Measurements from ENCODE around the gene C1QTNF7.

C1QTNF7 gene

DNA sequence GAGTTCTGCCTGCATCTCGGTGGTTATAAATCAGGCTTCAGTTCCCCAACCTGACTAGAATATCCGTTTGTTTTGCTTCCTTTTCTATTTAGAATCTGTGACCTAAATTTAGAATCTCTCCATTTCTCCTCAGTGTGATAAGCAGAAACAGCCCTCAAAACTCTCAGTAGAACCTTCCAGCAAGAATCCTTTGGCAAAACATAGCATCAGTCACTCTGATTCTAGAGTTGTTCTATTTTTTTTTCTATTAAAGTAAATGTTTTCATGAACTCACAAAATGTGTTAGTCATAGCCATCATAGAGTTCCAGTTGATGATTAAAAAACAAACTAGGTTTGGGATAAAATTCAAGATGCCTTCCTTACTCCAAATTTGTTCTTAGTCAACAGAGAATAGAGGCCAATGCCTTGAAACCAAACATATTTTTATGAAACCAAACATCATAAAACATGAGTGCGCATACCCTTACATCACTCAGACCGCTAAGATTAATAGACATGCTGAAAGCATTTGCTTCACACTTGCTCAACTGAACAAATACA is 13.2 kb upstream of the C1QTNF7 start:
- DNase-seq: peak; percentile 79

DNA sequence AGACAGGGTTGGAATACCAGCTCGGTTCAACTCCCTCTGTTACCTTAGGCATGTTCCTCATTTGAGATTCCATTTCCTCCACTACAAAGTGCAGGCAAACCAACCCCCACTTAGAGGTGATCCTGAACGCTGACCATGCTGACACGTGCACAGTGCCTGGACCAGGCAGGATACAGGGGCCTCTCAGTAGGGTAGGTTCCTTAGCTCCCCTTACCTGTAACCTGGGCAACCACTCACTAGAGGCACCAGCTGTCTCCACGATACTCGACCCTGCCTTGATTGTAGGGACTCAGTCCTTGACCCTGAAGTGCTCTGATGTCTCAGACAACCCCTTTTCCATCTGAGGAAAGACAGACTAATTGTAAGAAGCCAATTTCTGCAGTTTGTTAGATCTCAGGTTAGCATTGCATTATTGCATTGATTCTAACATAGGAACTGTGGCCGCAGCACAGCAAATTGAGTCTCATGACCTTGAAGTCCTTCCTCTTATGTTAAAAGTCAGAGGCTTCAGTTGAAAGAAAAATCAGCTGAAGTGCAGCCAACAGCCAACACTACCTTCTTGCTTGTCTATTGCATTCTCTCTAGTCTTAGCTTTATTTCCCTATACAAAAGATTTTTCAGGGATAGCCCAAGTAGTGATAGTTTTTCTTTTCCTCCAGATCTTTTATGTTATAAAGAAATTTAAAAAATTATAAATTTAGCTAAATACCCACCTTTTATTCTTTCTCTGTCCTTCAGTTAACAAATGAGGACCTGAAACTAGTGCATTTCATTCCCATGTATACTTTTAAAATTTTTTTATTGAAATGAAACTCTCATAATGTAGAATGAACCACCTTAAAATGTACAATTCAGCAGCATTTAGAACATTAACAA is 11.2 kb upstream of the C1QTNF7 start:
- no peak for DNase-seq

DNA sequence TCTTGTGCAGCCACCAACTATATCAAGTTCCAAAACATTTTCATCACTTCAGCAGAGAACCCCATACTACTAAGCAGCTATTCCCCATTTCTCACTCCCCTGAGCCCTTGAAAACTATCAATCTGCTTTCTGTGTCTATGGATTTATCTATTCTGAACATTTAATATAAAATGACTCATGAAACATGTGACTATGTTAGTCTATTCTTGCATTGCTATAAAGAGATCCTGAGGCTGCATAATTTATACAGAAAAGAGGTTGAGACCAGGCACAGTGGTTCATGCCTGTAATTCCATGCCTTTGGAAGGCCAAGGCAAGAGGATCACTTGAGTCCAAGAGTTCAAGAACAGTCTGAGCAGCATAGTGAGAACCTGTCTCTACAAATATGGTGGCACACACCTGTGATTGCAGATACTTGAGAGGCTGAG is 10.6 kb upstream of the C1QTNF7 start:
- DNase-seq: no peak

DNA sequence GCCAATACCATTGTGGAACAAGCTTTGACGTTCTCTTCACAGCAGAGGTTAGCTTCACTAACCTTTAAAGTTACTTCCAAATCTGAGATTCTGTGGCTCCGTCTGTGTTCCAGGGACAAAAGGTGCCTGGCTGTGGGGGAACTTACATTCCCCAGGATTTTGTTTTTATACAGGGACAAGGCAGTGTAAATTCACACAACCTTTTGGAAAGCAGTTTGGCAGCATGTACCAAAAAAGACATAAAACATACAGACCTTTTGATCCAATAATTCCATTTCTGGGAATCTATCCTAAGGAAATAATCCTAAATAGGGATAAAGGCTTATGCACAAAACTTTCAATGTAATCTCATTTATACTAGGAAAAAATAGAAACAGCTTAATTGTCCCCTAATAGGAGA is 8.9 kb upstream of the C1QTNF7 start:
- DNase-seq: no peak

- DNase-seq: peak; percentile 61
These were observed 7.2 kb upstream of the C1QTNF7 start for GRCh38 chr4:15420642-15421041.

- no peak for DNase-seq
These were observed 4.5 kb upstream of the C1QTNF7 start for GRCh38 chr4:15423285-15423711.

DNA sequence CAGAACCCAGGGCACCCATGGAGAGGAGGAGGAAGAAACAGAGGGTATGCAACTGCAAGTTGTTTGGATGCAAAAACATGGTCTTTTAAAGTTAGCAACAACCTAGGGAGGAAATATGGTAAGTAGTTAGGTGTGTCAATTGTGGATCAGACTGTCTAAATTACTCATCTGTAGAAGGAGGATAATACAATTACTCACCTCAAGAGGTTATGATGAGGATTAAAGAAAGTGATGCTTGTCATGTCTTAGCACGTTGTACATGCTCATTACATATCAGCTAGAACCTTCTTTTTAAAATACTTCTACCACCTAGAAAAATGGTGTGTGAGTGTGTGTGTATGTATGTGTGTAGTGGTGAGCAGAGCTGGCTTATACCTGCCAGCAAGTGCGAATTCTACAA is 2.3 kb upstream of the C1QTNF7 start:
- DNase-seq: no peak

DNA sequence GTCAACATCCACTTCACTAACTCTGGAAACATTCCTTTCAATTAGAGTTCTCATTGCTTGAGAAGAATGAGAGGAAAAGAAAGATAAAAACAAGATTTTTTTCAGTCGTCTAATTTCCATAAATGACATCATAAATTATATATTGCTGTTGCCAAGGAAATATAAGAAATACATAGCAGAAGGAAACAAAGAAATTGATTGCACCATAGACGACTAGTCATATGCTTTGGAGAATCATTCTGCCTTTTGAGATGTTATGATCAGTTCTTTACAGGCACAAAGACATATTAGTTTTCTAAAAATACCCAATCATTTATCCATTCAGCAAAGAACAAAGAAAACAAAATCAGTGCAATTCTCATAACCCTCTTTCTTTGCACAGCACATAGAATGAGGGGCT is 672 bp upstream of the C1QTNF7 start:
- peak; percentile 8 for DNase-seq

- no peak for DNase-seq
These were observed 778 bp downstream of the C1QTNF7 start for GRCh38 chr4:15428611-15429010.

- peak; percentile 24 for DNase-seq
These were observed 6.3 kb downstream of the C1QTNF7 start for GRCh38 chr4:15434091-15434490.

GRCh38 chr4:15434676-15435075 is 6.8 kb downstream of the C1QTNF7 start:
- no peak for DNase-seq

DNA sequence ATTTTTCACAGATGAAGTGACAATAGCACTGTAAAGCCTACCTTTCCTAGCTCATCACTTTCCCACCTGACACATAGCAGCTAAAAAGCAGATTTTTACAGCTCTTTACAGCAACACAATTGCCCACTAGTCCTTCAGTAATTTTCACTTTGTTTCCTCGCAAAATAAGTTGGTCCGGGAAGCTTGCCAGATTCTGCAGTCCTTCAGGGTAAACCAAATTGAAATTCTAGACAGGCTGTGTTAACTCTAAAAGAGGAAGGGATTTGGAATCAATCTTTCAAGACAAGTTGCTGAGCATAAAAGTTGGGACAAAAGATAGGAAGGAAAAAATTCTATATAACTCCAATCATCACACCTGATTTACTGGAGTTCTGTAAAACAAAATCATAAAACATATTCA is 8.7 kb downstream of the C1QTNF7 start:
- DNase-seq: peak; percentile 59

DNA sequence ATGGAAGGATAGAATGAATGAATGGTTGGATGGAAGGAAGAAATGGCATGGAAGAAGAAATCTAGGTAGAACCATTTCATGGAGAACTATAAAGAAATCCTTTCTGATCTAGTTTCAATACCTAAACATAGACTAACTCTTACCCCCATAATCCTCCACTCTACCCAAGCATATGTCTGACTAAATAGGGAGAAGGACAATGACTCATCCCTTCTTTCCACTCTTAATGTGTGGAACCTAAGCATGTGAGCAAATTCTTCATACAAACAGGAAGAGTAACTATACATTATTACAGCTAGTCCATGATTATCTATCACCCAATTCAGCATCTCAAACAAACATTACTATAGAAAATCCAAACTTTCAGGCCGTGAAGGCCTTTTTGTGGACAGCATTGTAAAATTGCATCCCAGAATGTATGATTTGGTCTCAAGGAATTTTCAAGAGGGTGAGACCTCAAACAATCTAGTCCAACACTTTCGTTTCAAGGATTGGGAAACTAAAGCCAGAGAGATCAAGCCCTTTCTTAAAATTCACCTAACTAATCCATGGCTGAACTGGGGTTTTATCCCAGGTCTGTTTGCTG is 11.2 kb downstream of the C1QTNF7 start:
- peak; percentile 44 for DNase-seq

DNA sequence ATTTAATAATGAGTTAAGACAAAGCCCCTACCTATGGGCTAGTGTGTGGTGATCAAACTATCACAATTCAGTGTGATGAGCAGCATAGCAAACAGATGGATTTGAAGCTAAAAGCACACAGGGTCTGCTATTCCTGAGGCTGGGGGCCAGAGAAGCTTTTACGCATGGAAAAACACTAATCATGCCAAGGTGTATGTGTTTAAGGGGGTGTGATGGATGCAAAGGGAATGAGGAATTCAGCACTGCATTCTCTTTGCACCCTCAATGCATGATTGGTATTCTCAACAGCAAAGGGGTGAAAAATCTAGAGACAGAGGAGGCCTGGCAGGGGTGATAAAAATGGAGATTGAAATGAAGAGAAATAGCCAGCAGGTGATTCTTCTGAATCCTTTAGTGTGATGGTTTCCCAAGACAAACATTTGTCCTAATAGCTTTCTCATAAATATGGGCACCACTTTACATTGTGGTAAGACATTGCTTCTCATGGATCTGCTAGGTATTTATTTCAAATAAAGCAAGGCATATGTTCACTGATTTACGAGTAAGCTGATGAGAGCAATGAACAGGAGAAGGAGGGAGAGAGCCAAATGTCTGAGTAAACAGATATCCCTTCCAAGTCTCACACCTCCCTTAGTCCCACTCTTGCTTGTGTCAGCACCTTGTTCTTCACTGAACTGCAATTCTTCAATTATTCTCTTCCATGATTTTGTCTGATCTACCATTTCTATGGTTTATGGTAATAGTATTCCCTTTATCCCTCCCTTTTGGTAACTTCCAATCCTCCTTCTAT is 15.7 kb downstream of the C1QTNF7 start:
- DNase-seq: no peak

GRCh38 chr4:15444276-15444675 is 16.4 kb downstream of the C1QTNF7 start:
- DNase-seq: no peak

- no peak for DNase-seq
These were observed 17.2 kb downstream of the C1QTNF7 start for GRCh38 chr4:15444879-15445547.

DNA sequence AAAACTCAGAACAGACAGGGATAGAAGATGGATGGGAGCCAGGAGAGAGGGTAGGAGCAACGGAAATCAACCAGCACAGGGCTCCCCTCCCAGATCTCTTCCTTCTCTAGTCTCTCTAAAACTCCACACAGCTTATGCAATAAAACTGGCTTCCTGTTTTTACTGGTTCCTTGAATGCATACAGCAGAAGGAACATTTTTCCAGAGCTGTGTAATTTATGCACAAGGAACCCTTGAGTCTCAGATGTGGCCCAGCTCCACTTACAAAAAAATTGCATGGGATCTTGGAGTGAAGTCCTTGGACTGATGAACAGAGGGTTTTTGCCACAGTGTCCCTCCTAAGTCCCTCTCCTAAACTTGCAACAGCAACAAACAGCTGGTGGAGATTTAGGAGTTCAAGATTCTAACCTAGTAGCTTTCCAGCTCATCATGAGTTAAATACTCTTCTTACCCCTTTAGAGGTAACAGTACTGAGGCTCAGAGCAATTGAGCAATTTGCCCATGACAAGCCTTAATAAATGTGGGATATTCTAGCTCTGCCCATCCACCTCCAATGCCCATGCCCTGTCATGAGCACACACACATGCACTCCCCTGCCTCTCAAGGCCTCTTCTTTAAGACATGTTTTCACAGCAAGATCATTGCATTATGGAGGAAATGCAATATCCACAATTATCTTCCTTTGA is 23.5 kb downstream of the C1QTNF7 start:
- peak; percentile 73 for DNase-seq

DNA sequence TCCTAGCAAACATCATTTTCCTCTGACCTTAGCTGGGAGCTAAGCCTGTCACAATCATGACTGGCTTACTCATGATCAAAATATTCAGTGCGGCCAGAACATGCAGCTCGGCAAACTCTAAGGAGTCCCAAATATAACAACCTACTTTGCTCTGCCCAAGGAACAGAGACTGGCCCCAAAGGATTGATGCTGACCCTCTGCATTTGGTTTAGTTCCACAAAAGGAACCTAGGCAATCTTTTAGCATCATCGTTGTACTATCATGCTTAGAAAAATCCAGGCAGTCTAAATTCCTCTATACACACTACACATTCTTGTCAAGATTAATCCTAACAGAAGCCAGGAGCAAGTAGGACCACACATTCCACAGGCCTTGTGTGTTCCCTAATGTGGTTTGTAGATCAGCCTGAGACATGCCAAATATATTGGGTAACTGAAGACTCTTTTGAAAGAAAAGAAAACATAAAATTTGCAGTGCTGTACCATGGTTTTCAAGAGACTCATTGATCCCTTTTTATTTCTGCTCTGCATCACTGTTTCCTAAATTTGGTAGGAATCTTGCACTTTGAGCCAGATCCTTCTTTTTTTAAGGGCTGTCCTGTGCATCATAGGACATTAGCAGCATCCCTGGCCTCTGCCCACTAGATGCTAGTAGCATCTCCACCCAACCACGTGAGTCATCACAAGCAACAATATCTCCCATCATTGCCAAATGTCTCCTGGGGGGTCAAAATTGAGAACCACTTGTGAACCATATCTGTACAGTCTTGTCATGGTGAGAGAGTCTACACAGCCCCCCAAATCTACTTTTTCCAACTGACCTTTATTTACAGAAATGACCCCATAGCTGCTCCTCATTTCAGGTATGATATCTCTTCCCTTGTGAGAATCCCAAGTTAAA is 24.3 kb downstream of the C1QTNF7 start:
- DNase-seq: peak; percentile 98

DNA sequence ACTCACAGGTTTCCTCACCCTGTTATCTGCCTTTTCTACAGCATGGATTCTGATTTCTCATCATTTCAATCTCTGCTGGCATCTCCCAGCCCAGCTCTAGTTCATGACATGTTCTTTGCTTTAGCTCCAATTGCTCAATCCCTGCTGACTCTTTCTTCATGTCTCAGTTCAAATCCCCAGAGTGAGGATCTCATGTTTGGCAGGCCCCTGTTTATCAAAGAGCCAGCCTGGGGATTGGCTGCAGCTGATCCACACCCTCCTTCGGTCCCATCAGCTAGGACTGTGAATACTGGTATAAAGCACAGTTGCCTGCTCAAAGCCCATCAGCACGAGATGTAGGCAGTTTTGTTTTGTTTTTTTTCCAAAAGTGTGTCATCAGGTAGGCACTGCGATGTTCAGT is 27.5 kb downstream of the C1QTNF7 start:
- DNase-seq: peak; percentile 69

GRCh38 chr4:15457406-15458201 is 29.8 kb downstream of the C1QTNF7 start:
- DNase-seq: peak; percentile 68
